Suppressor macrophage (primary cell): ENCODE results near the gene TPRG1.

Experiments used
- DNase-seq, 4 experiments: peaks; one replicate each; pipeline ENCODE4 v3.0.0-alpha.2; 2020 to 2022

Gene TPRG1

GRCh38 chr3:189360291-189360690, 188.5 kb downstream of the TPRG1 start:
- no peak for DNase-seq

- DNase-seq: no peak
Measured at GRCh38 chr3:189361103-189361835, 189.5 kb downstream of the TPRG1 start.

- DNase-seq: no peak
Measured at GRCh38 chr3:189363590-189364255, 192.0 kb downstream of the TPRG1 start.

- DNase-seq: no peak
Measured at GRCh38 chr3:189365609-189366564, 194.1 kb downstream of the TPRG1 start.

DNA sequence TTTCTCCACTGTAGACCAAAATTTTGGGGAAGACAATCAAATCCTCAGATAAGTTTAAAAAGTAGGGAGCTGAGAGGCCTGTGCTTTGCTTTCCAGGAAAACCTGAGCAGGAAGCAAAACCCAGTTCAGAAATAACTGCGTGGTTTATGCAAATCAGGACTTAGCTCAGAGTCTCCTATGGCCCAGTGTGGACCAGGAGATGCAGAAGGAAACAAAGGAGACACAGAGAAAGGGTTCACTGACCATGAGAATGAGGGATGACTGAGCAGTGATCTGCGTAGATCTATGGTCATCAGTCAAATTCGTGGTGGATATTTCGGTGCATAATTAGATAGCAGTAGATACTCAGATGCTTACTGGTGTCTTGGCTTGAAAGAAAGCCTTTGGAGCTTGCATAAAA, 196.6 kb downstream of the TPRG1 start:
- DNase-seq: no peak

DNA sequence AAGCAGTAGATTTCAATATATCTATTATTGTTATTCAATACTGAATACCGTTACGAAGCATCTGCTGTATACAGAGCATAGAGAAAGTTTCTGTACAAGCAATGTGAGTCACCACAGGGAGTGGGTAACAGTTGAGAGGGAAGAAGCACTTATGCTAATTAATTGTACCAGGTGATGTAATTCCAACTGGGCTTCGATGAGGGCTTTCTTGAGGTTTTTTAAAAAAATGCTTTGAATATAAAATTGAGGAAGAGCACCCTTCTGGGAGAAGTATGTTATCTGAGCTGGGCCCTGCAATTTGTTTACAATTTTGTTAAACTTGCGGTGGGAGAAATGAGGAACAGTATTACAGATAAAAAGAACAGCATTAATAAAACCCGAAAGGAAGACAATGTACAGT, 197.9 kb downstream of the TPRG1 start:
- peak in 2 of 4 experiments; percentile 6 to 16 for DNase-seq

DNA sequence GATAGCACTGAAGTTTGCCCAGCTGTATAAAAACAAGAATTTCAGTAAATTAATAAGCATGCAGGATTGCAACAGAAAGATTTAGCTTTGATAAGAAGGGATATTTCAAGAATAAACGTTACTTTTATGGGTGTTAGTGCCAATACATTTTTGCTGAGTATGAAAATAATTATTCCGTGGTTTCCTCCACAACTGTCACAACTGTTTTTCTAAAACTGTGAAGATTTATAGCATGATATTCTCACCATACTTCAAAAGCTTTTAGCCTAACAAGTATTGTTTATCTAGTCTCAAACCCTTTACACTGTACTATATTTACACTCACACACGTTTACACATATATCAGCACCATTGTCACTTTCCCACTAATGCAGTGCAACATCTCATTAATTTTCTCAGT, 200.5 kb downstream of the TPRG1 start:
- DNase-seq: no peak
